HEK293T (cell line): ENCODE data around the gene ARRB1.

ENCODE experiments used
- ARNT ChIP-seq: fragments of 450-650 bp; IDR thresholded peaks from 2 replicates; pipeline ENCODE4 v1.6.1; 2017; ENCODE audit warnings: mild to moderate bottlenecking
- BHLHE40 ChIP-seq: fragments of 450-650 bp; IDR thresholded peaks from 2 replicates; pipeline ENCODE4 v1.6.1; 2016; ENCODE audit warnings: mild to moderate bottlenecking, moderate library complexity, borderline replicate concordance
- CTBP1 ChIP-seq: fragments of 450-650 bp; IDR thresholded peaks from 2 replicates; pipeline ENCODE4 v1.6.1; 2016; ENCODE audit warnings: borderline replicate concordance
- ELF4 ChIP-seq: fragments of 450-650 bp; IDR thresholded peaks from 2 replicates; pipeline ENCODE4 v1.6.1; 2017; ENCODE audit warnings: antibody characterized with exemption
- FOXK2 ChIP-seq: fragments of 450-650 bp; IDR thresholded peaks from 2 replicates; pipeline ENCODE4 v1.6.1; 2016; ENCODE audit warnings: mild to moderate bottlenecking
- FOXM1 ChIP-seq: fragments of 450-650 bp; IDR thresholded peaks from 2 replicates; pipeline ENCODE4 v1.6.1; 2017; ENCODE audit warnings: mild to moderate bottlenecking, borderline replicate concordance
- L3MBTL2 ChIP-seq: fragments of 450-650 bp; conservative IDR thresholded peaks from 2 replicates; pipeline ENCODE4 v1.6.1; 2016; ENCODE audit warnings: mild to moderate bottlenecking
- NFRKB ChIP-seq: fragments of 450-650 bp; IDR thresholded peaks from 2 replicates; pipeline ENCODE4 v1.6.1; 2016; ENCODE audit warnings: mild to moderate bottlenecking, moderate library complexity
- SP1 ChIP-seq: fragments of 450-650 bp; IDR thresholded peaks from 2 replicates; pipeline ENCODE4 v1.6.1; 2017
- TARDBP ChIP-seq: fragments of 450-650 bp; IDR thresholded peaks from 2 replicates; pipeline ENCODE4 v1.6.1; 2016
- ZNF384 ChIP-seq: fragments of 450-650 bp; IDR thresholded peaks from 2 replicates; pipeline ENCODE4 v1.6.1; 2016
- TF ChIP-seq, protein P1 (sequence below): fragments of 450-650 bp; IDR thresholded peaks from 2 replicates; pipeline ENCODE4 v1.6.1; 2016

GRCh38 chr11:75346296-75346695, 5.2 kb downstream of the ARRB1 start:
- TF ChIP-seq TARDBP (no peak), L3MBTL2 (no peak), BHLHE40 (no peak), SP1 (no peak), ELF4 (no peak), ZNF384 (no peak), ARNT (no peak), FOXM1 (no peak), CTBP1 (no peak), FOXK2 (no peak), NFRKB (no peak)
- TF ChIP-seq, protein P1, sequence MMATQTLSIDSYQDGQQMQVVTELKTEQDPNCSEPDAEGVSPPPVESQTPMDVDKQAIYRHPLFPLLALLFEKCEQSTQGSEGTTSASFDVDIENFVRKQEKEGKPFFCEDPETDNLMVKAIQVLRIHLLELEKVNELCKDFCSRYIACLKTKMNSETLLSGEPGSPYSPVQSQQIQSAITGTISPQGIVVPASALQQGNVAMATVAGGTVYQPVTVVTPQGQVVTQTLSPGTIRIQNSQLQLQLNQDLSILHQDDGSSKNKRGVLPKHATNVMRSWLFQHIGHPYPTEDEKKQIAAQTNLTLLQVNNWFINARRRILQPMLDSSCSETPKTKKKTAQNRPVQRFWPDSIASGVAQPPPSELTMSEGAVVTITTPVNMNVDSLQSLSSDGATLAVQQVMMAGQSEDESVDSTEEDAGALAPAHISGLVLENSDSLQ, result no peak
